Liver (tissue), 3 donors: ENCODE data around the gene SDK2.

Experiments
- FOXA1 ChIP-seq: IDR thresholded peaks from 2 replicates; pipeline ENCODE4 v1.6.1; 2016; ENCODE audit warnings: antibody characterized with exemption
- RAD21 ChIP-seq, 2 donors: IDR thresholded peaks; 2 replicates each; pipeline ENCODE4 v1.6.1; 2016; ENCODE audit warnings: antibody characterized with exemption in 2 of 2, mild to moderate bottlenecking in 2 of 2
- SP1 ChIP-seq: IDR thresholded peaks from 2 replicates; pipeline ENCODE4 v1.6.1; 2018; ENCODE audit warnings: antibody characterized with exemption, mild to moderate bottlenecking
- TAF1 ChIP-seq: conservative IDR thresholded peaks from 2 replicates; pipeline ENCODE4 v1.6.1; 2016; ENCODE audit warnings: antibody characterized with exemption, mild to moderate bottlenecking
- TF ChIP-seq, protein P1 (sequence below): fragments of 150-350 bp; IDR thresholded peaks from 2 replicates; pipeline ENCODE4 v1.5.1; 2017; ENCODE audit warnings: improper control_type of control experiment, low read depth, low read length; ENCODE audit not compliant: missing input control
- TF ChIP-seq, protein P2 (sequence below): IDR thresholded peaks from 2 replicates; pipeline ENCODE4 v1.6.1; 2016; ENCODE audit warnings: antibody characterized with exemption
- donor health status: healthy.
- donor health status: healthy.

DNA sequence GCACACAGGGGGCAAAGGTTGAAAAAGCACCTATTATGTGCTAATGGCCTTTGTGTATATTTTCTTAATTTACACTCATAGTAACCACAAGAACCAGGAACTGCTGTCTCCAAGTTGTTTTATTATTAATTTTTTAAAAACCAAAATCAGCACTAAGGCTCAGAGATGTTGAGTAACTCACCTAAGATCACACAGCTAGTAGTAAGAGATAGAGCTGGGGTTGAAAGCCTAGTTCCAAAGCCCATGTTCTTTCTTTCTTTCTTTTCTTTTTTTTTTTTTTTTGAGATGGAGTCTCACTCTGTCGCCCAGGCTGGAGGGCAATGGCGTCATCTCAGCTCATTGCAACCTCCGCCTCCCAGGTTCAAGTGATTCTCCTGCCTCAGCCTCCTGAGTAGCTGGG is 75.3 kb downstream of the SDK2 start:
- TF ChIP-seq, protein P1, sequence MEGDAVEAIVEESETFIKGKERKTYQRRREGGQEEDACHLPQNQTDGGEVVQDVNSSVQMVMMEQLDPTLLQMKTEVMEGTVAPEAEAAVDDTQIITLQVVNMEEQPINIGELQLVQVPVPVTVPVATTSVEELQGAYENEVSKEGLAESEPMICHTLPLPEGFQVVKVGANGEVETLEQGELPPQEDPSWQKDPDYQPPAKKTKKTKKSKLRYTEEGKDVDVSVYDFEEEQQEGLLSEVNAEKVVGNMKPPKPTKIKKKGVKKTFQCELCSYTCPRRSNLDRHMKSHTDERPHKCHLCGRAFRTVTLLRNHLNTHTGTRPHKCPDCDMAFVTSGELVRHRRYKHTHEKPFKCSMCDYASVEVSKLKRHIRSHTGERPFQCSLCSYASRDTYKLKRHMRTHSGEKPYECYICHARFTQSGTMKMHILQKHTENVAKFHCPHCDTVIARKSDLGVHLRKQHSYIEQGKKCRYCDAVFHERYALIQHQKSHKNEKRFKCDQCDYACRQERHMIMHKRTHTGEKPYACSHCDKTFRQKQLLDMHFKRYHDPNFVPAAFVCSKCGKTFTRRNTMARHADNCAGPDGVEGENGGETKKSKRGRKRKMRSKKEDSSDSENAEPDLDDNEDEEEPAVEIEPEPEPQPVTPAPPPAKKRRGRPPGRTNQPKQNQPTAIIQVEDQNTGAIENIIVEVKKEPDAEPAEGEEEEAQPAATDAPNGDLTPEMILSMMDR, result no peak
- no peak for TF ChIP-seq TAF1
- TF ChIP-seq FOXA1, result no peak
- no peak for TF ChIP-seq RAD21 (IDR thresholded peaks at IDR 0.05)
- TF ChIP-seq SP1, result no peak
- TF ChIP-seq, protein P2, sequence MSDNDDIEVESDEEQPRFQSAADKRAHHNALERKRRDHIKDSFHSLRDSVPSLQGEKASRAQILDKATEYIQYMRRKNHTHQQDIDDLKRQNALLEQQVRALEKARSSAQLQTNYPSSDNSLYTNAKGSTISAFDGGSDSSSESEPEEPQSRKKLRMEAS, result no peak
